OCI-LY3 (cell line): ENCODE results near the gene SSPN.

ENCODE experiments used
- EZH2phosphoT487 ChIP-seq: fragments of 200-600 bp; shearing (Covaris generic); IDR thresholded peaks from 2 replicates; pipeline ENCODE4 v1.6.1; 2018; ENCODE audit warnings: antibody characterized with exemption, mixed run types, low read depth
- TF ChIP-seq, protein P1 (sequence below): fragments of 200-600, 300-600 bp; sonication (generic); IDR thresholded peaks from 2 replicates; pipeline ENCODE4 v1.5.1; 2014; ENCODE audit warnings: antibody characterized with exemption, low read length, low read depth

DNA sequence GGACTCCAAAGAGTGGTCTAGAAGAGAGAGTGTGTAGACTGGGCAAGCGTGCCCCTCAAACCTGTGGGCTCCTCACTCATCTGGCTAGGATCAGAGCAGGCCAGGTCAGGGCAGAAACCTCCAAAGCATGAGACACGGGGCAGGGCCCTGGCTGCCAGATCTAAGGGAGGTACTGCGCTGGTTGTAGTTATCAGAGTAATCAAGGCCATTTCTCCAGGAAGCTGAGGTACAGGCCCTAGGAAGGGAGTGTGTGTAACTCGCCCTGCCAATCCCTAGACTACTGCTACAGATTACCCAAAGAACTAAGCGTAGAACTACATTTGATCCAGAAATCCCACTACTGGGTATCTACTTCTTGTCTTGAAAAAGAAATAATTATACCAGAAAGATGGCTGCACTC lies 84.5 kb downstream of the SSPN start:
- TF ChIP-seq, protein P1, sequence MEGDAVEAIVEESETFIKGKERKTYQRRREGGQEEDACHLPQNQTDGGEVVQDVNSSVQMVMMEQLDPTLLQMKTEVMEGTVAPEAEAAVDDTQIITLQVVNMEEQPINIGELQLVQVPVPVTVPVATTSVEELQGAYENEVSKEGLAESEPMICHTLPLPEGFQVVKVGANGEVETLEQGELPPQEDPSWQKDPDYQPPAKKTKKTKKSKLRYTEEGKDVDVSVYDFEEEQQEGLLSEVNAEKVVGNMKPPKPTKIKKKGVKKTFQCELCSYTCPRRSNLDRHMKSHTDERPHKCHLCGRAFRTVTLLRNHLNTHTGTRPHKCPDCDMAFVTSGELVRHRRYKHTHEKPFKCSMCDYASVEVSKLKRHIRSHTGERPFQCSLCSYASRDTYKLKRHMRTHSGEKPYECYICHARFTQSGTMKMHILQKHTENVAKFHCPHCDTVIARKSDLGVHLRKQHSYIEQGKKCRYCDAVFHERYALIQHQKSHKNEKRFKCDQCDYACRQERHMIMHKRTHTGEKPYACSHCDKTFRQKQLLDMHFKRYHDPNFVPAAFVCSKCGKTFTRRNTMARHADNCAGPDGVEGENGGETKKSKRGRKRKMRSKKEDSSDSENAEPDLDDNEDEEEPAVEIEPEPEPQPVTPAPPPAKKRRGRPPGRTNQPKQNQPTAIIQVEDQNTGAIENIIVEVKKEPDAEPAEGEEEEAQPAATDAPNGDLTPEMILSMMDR, result no peak
- TF ChIP-seq EZH2phosphoT487, result no peak
